22Rv1 (cell line): ENCODE data around the gene SPOCK1.

Source experiments
- ZFX ChIP-seq: fragments of 450-650 bp; IDR thresholded peaks from 2 replicates; pipeline ENCODE4 v1.6.1; 2017; ENCODE audit warnings: antibody characterized with exemption, borderline replicate concordance
- TF ChIP-seq, protein P1 (sequence below): fragments of 450-650 bp; IDR thresholded peaks from 2 replicates; pipeline ENCODE4 v1.5.1; 2017; ENCODE audit warnings: mild to moderate bottlenecking

DNA sequence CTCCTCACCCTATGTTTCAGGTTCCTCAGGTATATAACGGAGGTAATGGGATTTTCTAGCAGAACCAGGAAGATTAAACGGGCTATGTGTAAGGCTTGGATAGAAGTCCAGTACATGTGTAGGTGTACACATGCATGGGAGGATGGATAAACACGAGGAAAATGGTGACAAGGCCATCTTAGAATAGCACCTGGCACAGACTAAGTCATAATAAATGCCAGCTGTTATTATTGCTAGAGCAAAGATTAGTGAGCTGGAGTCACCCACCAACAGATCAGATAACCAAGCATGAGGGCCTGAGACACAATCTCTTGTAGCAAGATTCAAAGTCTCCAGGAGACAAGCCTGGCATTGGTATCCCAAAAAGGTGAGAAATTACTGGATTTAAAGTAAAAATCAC lies 21.1 kb downstream of the SPOCK1 start:
- TF ChIP-seq, protein P1, sequence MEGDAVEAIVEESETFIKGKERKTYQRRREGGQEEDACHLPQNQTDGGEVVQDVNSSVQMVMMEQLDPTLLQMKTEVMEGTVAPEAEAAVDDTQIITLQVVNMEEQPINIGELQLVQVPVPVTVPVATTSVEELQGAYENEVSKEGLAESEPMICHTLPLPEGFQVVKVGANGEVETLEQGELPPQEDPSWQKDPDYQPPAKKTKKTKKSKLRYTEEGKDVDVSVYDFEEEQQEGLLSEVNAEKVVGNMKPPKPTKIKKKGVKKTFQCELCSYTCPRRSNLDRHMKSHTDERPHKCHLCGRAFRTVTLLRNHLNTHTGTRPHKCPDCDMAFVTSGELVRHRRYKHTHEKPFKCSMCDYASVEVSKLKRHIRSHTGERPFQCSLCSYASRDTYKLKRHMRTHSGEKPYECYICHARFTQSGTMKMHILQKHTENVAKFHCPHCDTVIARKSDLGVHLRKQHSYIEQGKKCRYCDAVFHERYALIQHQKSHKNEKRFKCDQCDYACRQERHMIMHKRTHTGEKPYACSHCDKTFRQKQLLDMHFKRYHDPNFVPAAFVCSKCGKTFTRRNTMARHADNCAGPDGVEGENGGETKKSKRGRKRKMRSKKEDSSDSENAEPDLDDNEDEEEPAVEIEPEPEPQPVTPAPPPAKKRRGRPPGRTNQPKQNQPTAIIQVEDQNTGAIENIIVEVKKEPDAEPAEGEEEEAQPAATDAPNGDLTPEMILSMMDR, result no peak
- TF ChIP-seq ZFX, result no peak
